Suprapubic skin (tissue), 3 donors: ENCODE measurements around the gene PARD3B.

Experiments
- CTCF ChIP-seq, 2 donors: fragments of 200-600 bp in 1 of 2; fragments of 450-650 bp in 1 of 2; sonication (generic) in 1 of 2; IDR thresholded peaks; one replicate each; pipeline ENCODE4 v1.5.1; 2016 to 2019; ENCODE audit warnings: antibody characterized with exemption in 2 of 2, mild to moderate bottlenecking in 1 of 2, moderate library complexity in 1 of 2
- EP300 ChIP-seq: sonication (generic); formaldehyde crosslinking; IDR thresholded peaks from one replicate; pipeline ENCODE4 v1.6.1; 2017; ENCODE audit warnings: antibody characterized with exemption
- POLR2A ChIP-seq, 2 donors: fragments of 450-650 bp; IDR thresholded peaks; one replicate each; pipeline ENCODE4 v1.6.1; 2017; ENCODE audit warnings: antibody characterized with exemption in 2 of 2, mild to moderate bottlenecking in 2 of 2, moderate library complexity in 2 of 2

- TF ChIP-seq CTCF (IDR thresholded peaks at IDR 0.05), result no peak
- TF ChIP-seq EP300, result no peak
- TF ChIP-seq POLR2A (IDR thresholded peaks at IDR 0.05), result no peak
These were observed 11.5 kb upstream of the PARD3B start for GRCh38 chr2:204533629-204534370.
